ENCODE data around the gene CTTN. TPM values are rescaled to one million over a fixed set of nuclear protein-coding genes. Genes with fewer than 3 reads are reported as not detected.

The CTTN gene
- total and polyA plus RNA-seq, 9 of the 15 experiments (the other 6 are each of a cell fraction or from before 2014, with no cell fraction given) = 9.9 to 158 (median 99.7) TPM

GRCh38 chr11:70473873-70474690 is 75.8 kb downstream of the CTTN start:
- Histone ChIP-seq H3K9ac (ENCODE audit: insufficient read depth in 1 of 2, low read depth in 2 of 2, low read length in 2 of 2) (no peak overlapping the region), H3K4me2 (ENCODE audit: insufficient read depth, low read length) (no peak overlapping the region), H2AFZ (ENCODE audit: low read depth, low read length) (no peak overlapping the region), H3K27ac (ENCODE audit: extremely low read depth, low read depth, low read length) (no peak overlapping the region), H3K36me3 (ENCODE audit: control insufficient read depth, insufficient read depth, low read length) (no peaks in the 10 kb centered on the region), H3K9me3 (replicated peaks; ENCODE audit: control insufficient read depth, insufficient read depth, low read depth, low read length) (no peaks in the 10 kb centered on the region), H4K20me1 (replicated peaks; ENCODE audit: control insufficient read depth, insufficient read depth, low read length) (peaks cover 7% of the 10 kb centered on the region; the same call in 1 of the 2 replicates), H3K9me1 (ENCODE audit: control insufficient read depth, insufficient read depth, low read length) (no peaks in the 10 kb centered on the region), H3K27me3 (ENCODE audit: control insufficient read depth in 2 of 2, insufficient read depth in 2 of 2, low read length in 2 of 2) (peaks cover 17 to 68% of the 10 kb centered on the region in 2 experiments), H3K4me3 (no peak overlapping the region), H3K4me1 (replicated peaks in 1 of 2; ENCODE audit: control insufficient read depth in 2 of 2, insufficient read depth in 2 of 2, low read length in 2 of 2) (peaks cover 0 to 3% of the 10 kb centered on the region in 2 experiments; a peak in 2 of 5 replicates), H3K79me2 (ENCODE audit: control insufficient read depth, insufficient read depth, low read length) (no peaks in the 10 kb centered on the region)
- in situ Hi-C loops (cut with MboI) (no loop called here), intact Hi-C loops (cut with micrococcal nuclease) (loop anchor here (10.0 kb wide), 1 partner anchor 559 kb away; no protein-coding TSS in a partner anchor)
- DNase-seq (ENCODE audit: extremely low read depth in 1 of 4, low spot score in 3 of 4) (no peak), FAIRE-seq (no peak), ATAC-seq (no peak)
- POLR2A ChIA-PET = interaction anchor here (0.6 kb wide), 1 partner anchor 873 kb away, joined by 3 read pairs; no protein-coding TSS in a partner anchor
- no TSS peak for BruUV-seq (replicated peaks)
- CTCF ChIA-PET (ENCODE audit: low intra/inter-chr PET ratio) = no interaction called here
- 3% methylated on average over 15 of the region's 18 CpGs for WGBS (ENCODE audit: insufficient coverage, low coverage, missing lambda C conversion rate)
- TF ChIP-seq TSC22D4 (tag; IDR thresholded peaks at IDR 0.05) = no peak
- TF ChIP-seq FOXP4 (CRISPR knock-in tag; IDR thresholded peaks at IDR 0.05; ENCODE audit: borderline replicate concordance) = no peak
- TF ChIP-seq DNMT1 (IDR thresholded peaks at IDR 0.05) = no peak
- no peak for TF ChIP-seq POU5F1 (IDR thresholded peaks at IDR 0.05; ENCODE audit: borderline replicate concordance, low read depth, low read length, partially characterized antibody)
- TF ChIP-seq ZNF407 (IDR thresholded peaks at IDR 0.05; ENCODE audit: low read depth) = no peak
- no peak for TF ChIP-seq FOS (IDR thresholded peaks at IDR 0.05; ENCODE audit: extremely low read depth, insufficient read length)
- no peak for TF ChIP-seq KLF13 (tag; IDR thresholded peaks at IDR 0.05; ENCODE audit: borderline replicate concordance, low read depth)

All from K562 (cell line).